HEK293 (cell line): ENCODE results near the gene USP36.

ENCODE experiments used
- CTCF ChIP-seq: fragments of 450-650 bp; formaldehyde crosslinking; IDR thresholded peaks from 2 replicates; pipeline ENCODE4 v1.5.1; 2016; ENCODE audit warnings: missing biosample characterization, missing genetic modification characterization
- RBAK ChIP-seq: fragments of 450-650 bp; formaldehyde crosslinking; IDR thresholded peaks from 2 replicates; pipeline ENCODE4 v1.5.1; 2016; ENCODE audit warnings: missing biosample characterization, missing genetic modification characterization
- REST ChIP-seq: fragments of 450-650 bp; formaldehyde crosslinking; IDR thresholded peaks from 2 replicates; pipeline ENCODE4 v1.5.1; 2016; ENCODE audit warnings: missing biosample characterization, missing genetic modification characterization
- ZBTB6 ChIP-seq: fragments of 450-650 bp; formaldehyde crosslinking; IDR thresholded peaks from 2 replicates; pipeline ENCODE4 v1.5.1; 2017; ENCODE audit warnings: missing biosample characterization, missing genetic modification characterization
- ZNF121 ChIP-seq: fragments of 450-650 bp; formaldehyde crosslinking; IDR thresholded peaks from 2 replicates; pipeline ENCODE4 v1.5.1; 2016; ENCODE audit warnings: missing biosample characterization, missing genetic modification characterization

GRCh38 chr17:78790552-78790951, 50.1 kb downstream of the USP36 start:
- no peak for TF ChIP-seq CTCF (tag by site-specific recombination)
- TF ChIP-seq ZNF121 (tag by site-specific recombination), result no peak
- TF ChIP-seq REST (tag by site-specific recombination), result no peak
- no peak for TF ChIP-seq RBAK
- no peak for TF ChIP-seq ZBTB6 (tag by site-specific recombination)
